Karpas-422 (cell line): ENCODE measurements around the gene ZMYND12. TPM values are rescaled to one million over a fixed set of nuclear protein-coding genes. Genes with fewer than 3 reads are reported as not detected.

Source experiments
- small RNA-seq: library from RNA; depleted of rRNA; stranded (forward); fragments of <200 nt; gene quantifications from one replicate; pipeline ENCODE3, GENCODE V24; 2014
- total RNA-seq: library from RNA; depleted of rRNA; stranded (reverse); fragments of >200 nt; shearing (Covaris generic); gene quantifications from 2 replicates; pipeline ENCODE4 v1.2.3, GENCODE V29; 2014; ENCODE audit warnings: low replicate concordance; rRNA removed

The ZMYND12 gene
- total RNA-seq, 1 experiment from 2014 or later: 1.5 TPM

Small RNA genes within 50 kb of the gene (small RNA-seq; reads per million reads assigned to genes)
- not detected for gene TMSB4XP1

Other genes with a start within 250 kb of the ZMYND12 start
- gene FOXJ3, start 120.8 kb downstream of the ZMYND12 start, total RNA-seq: 36.8 and 55.5 TPM in 2 replicates
- 1.1 and 2.1 TPM in 2 replicates for gene RIMKLA, start 75.2 kb downstream of the ZMYND12 start, total RNA-seq
- 82.1 and 100 TPM in 2 replicates for gene PPCS, start 521 bp upstream of the ZMYND12 start, total RNA-seq
- gene CCDC30, start 7.3 kb upstream of the ZMYND12 start, total RNA-seq: 2.1 and 2.9 TPM in 2 replicates
- 42.1 and 53.0 TPM in 2 replicates for gene PPIH, start 202.4 kb upstream of the ZMYND12 start, total RNA-seq
- 652 and 1,200 TPM in 2 replicates for gene YBX1, start 226.4 kb upstream of the ZMYND12 start, total RNA-seq